ENCODE measurements around the gene SCARF1.
A peak's percentile ranks its signal among the peaks of the same experiment; 100 is the strongest.

The SCARF1 gene

GRCh38 chr17:1630662-1631061 lies 14.9 kb downstream of the SCARF1 start (continued):
- no peak for TF ChIP-seq ZNF544 (tag by site-specific recombination; IDR thresholded peaks at IDR 0.05)
- TF ChIP-seq ZNF157 (tag by site-specific recombination; IDR thresholded peaks at IDR 0.05), result no peak
- TF ChIP-seq WT1 (tag by site-specific recombination; IDR thresholded peaks at IDR 0.05), result peak; percentile 54; the same call in 1 of the 2 replicates
- peak; percentile 71 for TF ChIP-seq SP7 (tag by site-specific recombination; IDR thresholded peaks at IDR 0.05)
- TF ChIP-seq, protein P1, sequence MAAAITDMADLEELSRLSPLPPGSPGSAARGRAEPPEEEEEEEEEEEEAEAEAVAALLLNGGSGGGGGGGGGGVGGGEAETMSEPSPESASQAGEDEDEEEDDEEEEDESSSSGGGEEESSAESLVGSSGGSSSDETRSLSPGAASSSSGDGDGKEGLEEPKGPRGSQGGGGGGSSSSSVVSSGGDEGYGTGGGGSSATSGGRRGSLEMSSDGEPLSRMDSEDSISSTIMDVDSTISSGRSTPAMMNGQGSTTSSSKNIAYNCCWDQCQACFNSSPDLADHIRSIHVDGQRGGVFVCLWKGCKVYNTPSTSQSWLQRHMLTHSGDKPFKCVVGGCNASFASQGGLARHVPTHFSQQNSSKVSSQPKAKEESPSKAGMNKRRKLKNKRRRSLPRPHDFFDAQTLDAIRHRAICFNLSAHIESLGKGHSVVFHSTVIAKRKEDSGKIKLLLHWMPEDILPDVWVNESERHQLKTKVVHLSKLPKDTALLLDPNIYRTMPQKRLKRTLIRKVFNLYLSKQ (tag by site-specific recombination; IDR thresholded peaks at IDR 0.05; ENCODE audit: borderline replicate concordance), result no peak

- Histone ChIP-seq H3K36me3 (ENCODE audit: control insufficient read depth in 2 of 2, insufficient read depth in 1 of 2, low read length in 2 of 2) (no peaks in the 10 kb centered on the region), H3K4me3 (ENCODE audit: low read depth, low read length) (peak overlapping the region; percentile 66), H3K9me3 (ENCODE audit: control insufficient read depth, insufficient read depth, low read depth, low read length) (no peaks in the 10 kb centered on the region), H3K4me1 (ENCODE audit: control insufficient read depth, insufficient read depth, low read length) (no peaks in the 10 kb centered on the region; the same call in 1 of the 2 replicates), H3K27ac (ENCODE audit: extremely low read depth, low read depth, low read length) (peak overlapping the region; percentile 84; the same call in 1 of the 2 replicates)
- ChIA-PET CTCF (interaction anchor here (0.6 to 2.8 kb wide), 31 partner anchors 8 to 628 kb away, joined by 3 to 44 read pairs (median 4); partner anchors contain the start of genes INPP5K, RILP and SCARF1), POLR2A (interaction anchor here (0.5 to 3.2 kb wide), 6 partner anchors 10 to 113 kb away, joined by 3 to 20 read pairs (median 4); partner anchors contain the start of gene INPP5K)
- TF ChIP-seq SP7 (tag by site-specific recombination; IDR thresholded peaks at IDR 0.05) (no peak), WT1 (tag by site-specific recombination; IDR thresholded peaks at IDR 0.05) (0 out of 2 replicates have a peak, but pooled peaks have one; percentile 10), ZBTB10 (tag by site-specific recombination; IDR thresholded peaks at IDR 0.05) (peak; percentile 79; the same call in 1 of the 2 replicates), PATZ1 (tag by site-specific recombination; IDR thresholded peaks at IDR 0.05) (peak; percentile 52), ZNF843 (tag by site-specific recombination; IDR thresholded peaks at IDR 0.05) (no peak), ZBTB8A (tag by site-specific recombination; IDR thresholded peaks at IDR 0.05) (peak; percentile 67), CTCF (tag by site-specific recombination; IDR thresholded peaks at IDR 0.05) (peak; percentile 71), SALL2 (tag by site-specific recombination; IDR thresholded peaks at IDR 0.05; ENCODE audit: borderline replicate concordance) (no peak), ZNF654 (tag by site-specific recombination; IDR thresholded peaks at IDR 0.05; ENCODE audit: low read depth) (peak; percentile 91), ZNF155 (tag by site-specific recombination; IDR thresholded peaks at IDR 0.05) (no peak), ZNF416 (tag by site-specific recombination; IDR thresholded peaks at IDR 0.05) (no peak), KLF8 (tag by site-specific recombination; IDR thresholded peaks at IDR 0.05) (no peak), ZNF26 (tag by site-specific recombination; IDR thresholded peaks at IDR 0.05) (no peak), ZBTB7A (tag by site-specific recombination; IDR thresholded peaks at IDR 0.05; ENCODE audit: low read depth) (peak; percentile 16; the same call in 1 of the 2 replicates), ZNF335 (tag by site-specific recombination; conservative IDR thresholded peaks at IDR 0.05) (peak; percentile 79), ZBTB20 (tag by site-specific recombination; IDR thresholded peaks at IDR 0.05) (no peak), ZNF560 (tag by site-specific recombination; IDR thresholded peaks at IDR 0.05; ENCODE audit: borderline replicate concordance) (no peak), GLIS2 (tag by site-specific recombination; IDR thresholded peaks at IDR 0.05) (peak; percentile 90), ZNF311 (tag by site-specific recombination; IDR thresholded peaks at IDR 0.05; ENCODE audit: borderline replicate concordance) (no peak), ZNF433 (tag by site-specific recombination; IDR thresholded peaks at IDR 0.05; ENCODE audit: low read depth) (no peak), ZIC2 (tag by site-specific recombination; IDR thresholded peaks at IDR 0.05) (peak; percentile 72)
- TF ChIP-seq, protein P2, sequence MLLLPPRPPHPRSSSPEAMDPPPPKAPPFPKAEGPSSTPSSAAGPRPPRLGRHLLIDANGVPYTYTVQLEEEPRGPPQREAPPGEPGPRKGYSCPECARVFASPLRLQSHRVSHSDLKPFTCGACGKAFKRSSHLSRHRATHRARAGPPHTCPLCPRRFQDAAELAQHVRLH (tag by site-specific recombination; IDR thresholded peaks at IDR 0.05), result peak; percentile 46; the same call in 1 of the 2 replicates
These were observed 15.8 kb downstream of the SCARF1 start for GRCh38 chr17:1629504-1630310.
